ENCODE results near the gene PTPRF.
"Not testable (repeated sequence)": the region's sequence is repeated elsewhere in the genome, so short reads cannot be mapped to it uniquely, and the experiment has no call there.

The PTPRF gene

GRCh38 chr1:43537423-43538142, 6.9 kb downstream of the PTPRF start:
- DNase-seq (ENCODE audit: low read depth in 2 of 2), result no peak

- DNase-seq (ENCODE audit: low read depth in 2 of 2), result no peak
Observed at GRCh38 chr1:43538143-43538487, 7.4 kb downstream of the PTPRF start.

- no peak for DNase-seq (ENCODE audit: low read depth in 2 of 2)
Observed at GRCh38 chr1:43538969-43539368, 8.3 kb downstream of the PTPRF start.

GRCh38 chr1:43539726-43540434, 9.2 kb downstream of the PTPRF start:
- no peak for DNase-seq (ENCODE audit: low read depth in 2 of 2)

- no peak for DNase-seq (ENCODE audit: low read depth in 2 of 2)
Observed at GRCh38 chr1:43540653-43541071, 10.0 kb downstream of the PTPRF start.

GRCh38 chr1:43541141-43541540, 10.5 kb downstream of the PTPRF start:
- DNase-seq (ENCODE audit: low read depth in 2 of 2), result no peak

- no peak for DNase-seq (ENCODE audit: low read depth in 2 of 2)
Observed at GRCh38 chr1:43541721-43542401, 11.2 kb downstream of the PTPRF start.

- DNase-seq (ENCODE audit: low read depth in 2 of 2), result no peak
Observed at GRCh38 chr1:43542527-43543458, 12.1 kb downstream of the PTPRF start.

GRCh38 chr1:43543567-43543966, 12.9 kb downstream of the PTPRF start:
- no peak for DNase-seq (ENCODE audit: low read depth in 2 of 2)

GRCh38 chr1:43545339-43545694, 14.6 kb downstream of the PTPRF start:
- no peak for DNase-seq (ENCODE audit: low read depth in 2 of 2)

- no peak for DNase-seq (ENCODE audit: low read depth in 2 of 2)
Observed at GRCh38 chr1:43545695-43546387, 15.2 kb downstream of the PTPRF start.

- no peak for DNase-seq (ENCODE audit: low read depth in 2 of 2)
Observed at GRCh38 chr1:43546388-43547100, 15.9 kb downstream of the PTPRF start.

GRCh38 chr1:43547538-43548072, 16.9 kb downstream of the PTPRF start:
- DNase-seq (ENCODE audit: low read depth in 2 of 2), result no peak

GRCh38 chr1:43548285-43549271, 17.9 kb downstream of the PTPRF start:
- no peak for DNase-seq (ENCODE audit: low read depth in 2 of 2)

- DNase-seq (ENCODE audit: low read depth in 2 of 2), result not testable (repeated sequence)
Observed at GRCh38 chr1:43549394-43549793, 18.7 kb downstream of the PTPRF start.

GRCh38 chr1:43549921-43550597, 19.4 kb downstream of the PTPRF start:
- no peak for DNase-seq (ENCODE audit: low read depth in 2 of 2)

GRCh38 chr1:43550598-43551246, 20.0 kb downstream of the PTPRF start:
- DNase-seq (ENCODE audit: low read depth in 2 of 2), result no peak

- no peak for DNase-seq (ENCODE audit: low read depth in 2 of 2)
Observed at GRCh38 chr1:43551396-43551888, 20.8 kb downstream of the PTPRF start.

All from stimulated activated CD8-positive, alpha-beta memory T cell treated with anti-CD3 and anti-CD28 coated beads, Interleukin-7, amount 100 ng/mL, for 1 hour (primary cell).